CD1c-positive myeloid dendritic cell (primary cell): Measurements from ENCODE around the gene PGAM5.

ENCODE experiments used
- DNase-seq: peaks from one replicate; pipeline ENCODE4 v3.0.0-alpha.2; 2016; ENCODE audit errors: extremely low spot score

PGAM5 gene

DNA sequence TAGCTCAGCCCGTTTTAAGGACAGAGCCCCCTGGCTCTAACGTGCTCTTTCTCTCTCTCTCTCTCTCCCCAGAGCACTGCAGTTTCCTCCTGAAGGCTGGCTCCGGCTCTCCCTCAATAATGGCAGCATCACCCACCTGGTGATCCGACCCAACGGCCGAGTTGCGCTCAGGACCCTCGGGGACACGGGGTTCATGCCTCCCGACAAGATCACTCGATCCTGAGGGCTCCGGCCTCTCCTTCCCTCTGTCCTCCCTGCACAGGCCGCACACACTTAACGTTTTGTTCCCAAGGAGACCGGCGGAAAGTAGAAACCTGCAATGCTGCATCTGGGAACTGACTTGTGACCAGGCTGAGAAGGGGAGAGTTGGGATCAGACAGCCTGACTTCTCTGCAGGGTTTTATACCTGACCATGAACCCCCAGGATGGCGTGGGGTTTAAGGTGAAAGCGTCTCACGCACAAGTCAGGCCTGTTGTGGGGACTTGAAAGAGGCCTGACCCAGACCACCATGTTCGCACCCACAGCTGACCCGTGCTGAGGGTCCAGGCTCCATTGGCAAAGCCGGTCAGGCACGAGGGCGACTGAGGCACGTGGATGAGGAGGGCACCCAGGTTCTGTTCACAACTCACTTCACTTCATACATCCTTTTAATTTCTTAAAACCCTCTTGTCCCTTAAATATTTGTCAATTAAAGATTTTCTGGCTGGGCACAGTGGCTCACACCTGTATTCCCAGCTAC, 10.1 kb downstream of the PGAM5 start:
- no peak for DNase-seq

DNA sequence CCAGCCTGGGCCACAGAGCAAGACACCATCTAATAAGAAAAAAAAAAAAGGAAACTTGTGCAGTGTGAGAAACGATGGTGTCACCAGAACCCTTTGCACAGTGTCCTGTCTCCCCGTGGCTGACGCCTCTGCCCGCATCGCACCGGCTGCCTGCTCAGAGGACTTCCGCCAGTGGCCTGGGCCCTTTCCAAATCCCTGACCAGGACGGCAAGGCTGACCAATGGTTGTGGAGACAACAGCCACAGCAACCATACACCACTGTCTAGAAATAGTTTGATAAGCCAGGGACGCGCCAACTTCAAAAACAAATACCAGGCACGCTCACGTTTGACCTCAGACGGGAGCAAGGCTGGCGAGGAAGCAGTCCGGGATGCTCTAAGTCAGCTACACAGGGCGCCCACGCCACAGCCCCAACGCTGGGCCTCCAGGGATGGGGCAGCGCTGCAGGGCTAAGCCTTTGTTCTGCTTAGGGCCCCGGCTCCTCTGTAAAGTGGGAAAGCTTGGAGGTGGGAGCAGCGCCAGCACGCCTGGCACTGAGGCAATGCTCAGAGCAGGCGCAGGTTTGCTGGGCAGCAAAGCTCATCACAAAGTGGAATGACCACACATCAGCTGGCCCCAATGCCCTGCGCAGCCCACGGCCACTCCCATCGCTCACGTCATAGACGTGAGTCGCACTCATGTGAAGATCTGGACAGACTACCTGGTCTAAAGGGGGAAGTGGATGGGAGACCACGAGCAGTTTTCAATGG, 12.5 kb downstream of the PGAM5 start:
- peak; percentile 14 for DNase-seq

- DNase-seq, result no peak
Measured at GRCh38 chr12:132723764-132724140, 13.1 kb downstream of the PGAM5 start.

- no peak for DNase-seq
Measured at GRCh38 chr12:132724506-132725241, 14.0 kb downstream of the PGAM5 start.

DNA sequence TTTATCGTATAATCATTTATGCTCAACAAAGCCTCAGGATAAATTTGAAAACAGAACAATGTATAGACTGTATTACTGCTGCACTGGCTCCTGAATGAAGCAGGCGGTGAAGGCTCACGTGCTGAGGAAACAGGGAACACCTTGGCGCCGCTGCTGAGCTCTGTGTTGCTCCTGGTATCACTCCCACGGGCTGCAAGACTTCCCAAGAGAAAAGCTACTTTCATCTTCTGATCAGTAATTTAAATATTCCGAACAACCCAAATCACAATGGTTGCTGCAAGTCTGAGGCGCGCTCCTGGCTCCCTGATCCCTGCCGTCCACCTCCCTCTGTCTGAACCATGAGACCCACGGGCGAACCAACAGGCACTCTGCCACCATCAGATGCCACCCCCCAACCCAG, 15.7 kb downstream of the PGAM5 start:
- no peak for DNase-seq

- no peak for DNase-seq
Measured at GRCh38 chr12:132727091-132727794, 16.6 kb downstream of the PGAM5 start.

GRCh38 chr12:132728502-132728901, 17.9 kb downstream of the PGAM5 start:
- DNase-seq, result no peak

GRCh38 chr12:132729541-132730320, 19.1 kb downstream of the PGAM5 start:
- peak; percentile 6 for DNase-seq

- no peak for DNase-seq
Measured at GRCh38 chr12:132730353-132730752, 19.7 kb downstream of the PGAM5 start.

DNA sequence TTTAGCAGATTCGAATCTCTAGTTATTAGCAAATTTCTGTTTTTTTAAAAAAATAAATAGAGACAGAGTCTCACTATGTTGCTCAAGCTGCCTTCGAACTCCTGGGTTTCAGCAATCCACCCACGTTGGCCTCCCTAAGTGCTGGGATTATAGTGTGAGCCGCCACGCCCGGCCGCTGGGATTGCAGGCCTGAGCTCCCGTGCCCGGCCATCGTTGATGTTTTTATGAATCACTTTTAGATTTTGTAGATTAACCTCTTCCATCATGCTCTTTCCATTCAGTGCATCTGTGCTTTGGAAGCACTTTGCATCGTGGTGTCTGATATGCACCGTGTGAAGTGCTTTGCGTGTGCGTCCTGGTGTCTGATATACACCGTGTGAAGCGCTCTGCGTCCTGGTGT, 20.9 kb downstream of the PGAM5 start:
- no peak for DNase-seq

DNA sequence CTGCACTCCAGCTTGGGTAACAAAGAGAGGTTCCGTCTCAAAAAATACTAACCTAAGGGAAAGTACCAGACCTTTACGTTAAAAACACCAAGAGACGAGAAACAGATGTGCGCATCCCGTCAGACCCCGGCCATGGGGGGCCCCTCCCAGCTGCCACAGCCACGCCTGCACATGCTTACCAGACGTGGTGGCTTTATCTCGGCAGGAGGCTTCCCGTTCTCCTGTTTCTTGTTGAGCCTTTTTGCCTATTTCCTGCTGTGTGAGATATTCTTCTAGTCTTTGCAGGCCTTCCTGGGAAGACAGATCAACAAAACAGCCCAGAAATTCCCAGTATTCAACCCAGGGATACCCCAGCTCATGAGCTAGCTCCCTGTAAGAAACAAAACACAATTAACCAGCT, 23.6 kb downstream of the PGAM5 start:
- DNase-seq, result no peak

DNA sequence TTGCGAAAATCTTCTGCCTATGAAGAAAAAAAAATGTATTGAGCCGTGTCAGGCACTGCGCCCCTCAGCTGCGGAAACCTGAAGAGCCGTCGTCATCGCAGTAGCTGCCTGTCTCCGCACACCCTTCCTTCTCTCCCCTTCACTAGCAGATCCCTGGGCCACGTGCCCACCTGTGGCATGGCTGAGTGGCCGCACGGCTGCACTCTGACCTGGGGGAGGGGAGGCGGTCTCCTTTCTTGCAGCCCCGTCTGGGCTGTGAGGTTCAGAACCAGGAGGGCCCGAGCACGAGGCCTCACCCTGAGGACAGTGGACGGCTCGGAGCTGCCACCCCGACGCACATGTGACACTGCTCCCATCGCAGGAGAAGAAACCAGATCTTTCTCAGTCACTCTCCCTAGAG, 24.9 kb downstream of the PGAM5 start:
- DNase-seq, result no peak

GRCh38 chr12:132736378-132736777, 25.7 kb downstream of the PGAM5 start:
- DNase-seq, result no peak

DNA sequence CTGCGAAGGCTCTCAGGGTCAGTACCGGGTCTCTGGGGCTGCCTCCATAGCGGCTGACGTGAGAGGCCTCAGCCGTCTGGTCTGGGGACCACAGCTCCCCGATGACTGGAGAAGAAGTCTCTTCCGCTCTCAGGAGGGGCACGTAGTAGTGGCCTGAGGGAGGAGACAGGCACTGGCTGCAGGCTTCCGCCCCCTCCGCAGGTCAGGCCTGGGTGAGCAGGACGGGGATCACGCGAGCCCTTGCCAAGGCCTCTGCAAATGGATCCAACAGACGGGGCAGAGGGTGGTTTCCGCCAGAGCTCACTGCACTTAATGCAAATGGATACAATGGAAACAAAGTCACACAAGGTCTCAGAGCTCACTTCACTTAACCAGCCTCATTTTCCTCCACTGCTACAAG, 26.3 kb downstream of the PGAM5 start:
- no peak for DNase-seq

DNA sequence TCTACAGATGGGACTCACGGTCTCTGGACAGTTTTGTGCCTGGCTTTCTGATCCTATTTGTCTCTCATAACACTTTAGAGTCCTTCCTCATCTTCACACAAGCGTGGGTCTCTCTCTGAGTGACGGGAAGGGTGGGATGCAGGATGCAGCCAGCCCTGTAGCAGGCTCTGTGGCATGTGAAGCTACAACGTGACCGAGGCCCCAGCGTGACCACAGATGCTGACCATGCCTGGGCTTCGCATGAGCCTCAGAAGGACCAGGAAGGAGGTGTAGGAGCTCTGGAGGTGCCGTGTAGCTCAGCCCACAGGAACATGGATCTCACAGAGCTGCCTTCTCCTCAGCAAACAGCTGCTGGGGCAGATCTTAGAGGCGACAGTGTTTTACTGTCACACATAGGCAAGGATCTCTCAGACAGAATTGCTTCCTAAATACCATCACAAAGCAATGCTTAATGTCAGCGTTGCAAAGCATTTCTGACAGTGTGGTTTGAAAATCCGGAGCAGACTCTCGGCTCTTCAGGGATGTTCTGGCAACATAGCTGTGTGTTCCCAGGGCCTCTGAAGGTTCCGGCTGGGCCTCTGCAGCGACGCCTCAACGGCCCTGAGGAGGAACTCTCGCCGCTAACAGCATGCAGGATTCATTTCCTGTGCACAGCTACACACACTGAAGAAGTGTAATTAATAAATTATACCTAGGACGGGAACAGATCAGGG, 29.1 kb downstream of the PGAM5 start:
- no peak for DNase-seq

GRCh38 chr12:132740313-132740646, 29.6 kb downstream of the PGAM5 start:
- no peak for DNase-seq

GRCh38 chr12:132740652-132741051, 30.0 kb downstream of the PGAM5 start:
- DNase-seq, result no peak

DNA sequence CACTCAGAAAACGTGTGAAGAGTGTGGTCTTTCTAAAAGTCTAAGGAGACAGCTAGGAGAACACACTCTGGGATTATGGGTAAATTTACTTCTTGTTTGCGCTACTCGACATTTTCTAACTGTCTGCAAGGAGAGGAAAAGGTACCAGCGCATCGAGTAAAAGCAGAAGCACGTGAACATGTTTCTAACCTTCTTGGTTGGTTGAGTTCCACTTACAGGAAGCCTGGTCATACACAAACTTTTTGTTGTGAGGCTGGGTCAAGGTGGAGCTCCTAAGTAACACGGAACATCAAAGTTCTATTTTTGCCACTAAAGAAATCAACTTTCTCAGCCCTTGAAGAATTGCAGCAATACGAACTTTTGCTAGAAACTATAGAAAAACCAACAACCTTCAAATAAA, 31.0 kb downstream of the PGAM5 start:
- no peak for DNase-seq

- no peak for DNase-seq
Measured at GRCh38 chr12:132743831-132744230, 33.2 kb downstream of the PGAM5 start.

DNA sequence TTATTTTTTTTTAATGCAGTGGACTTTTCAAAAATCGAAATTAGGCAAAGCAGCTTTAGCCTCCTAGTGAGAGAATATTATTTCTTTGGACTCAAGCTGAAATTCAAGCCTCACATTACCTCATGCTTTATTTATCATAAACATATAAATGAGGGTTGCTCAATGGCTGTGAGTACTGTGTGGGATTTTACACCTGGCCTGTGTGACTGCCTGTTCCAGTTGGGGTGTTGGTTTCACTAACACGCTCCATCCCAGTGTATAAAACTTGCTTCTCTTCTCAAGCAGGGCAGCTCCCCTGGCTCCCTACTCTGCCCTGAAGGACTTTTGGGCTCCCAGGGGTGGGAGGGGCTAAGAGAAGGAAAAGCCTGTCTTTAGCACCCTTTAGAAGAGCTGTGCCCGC, 36.0 kb downstream of the PGAM5 start:
- no peak for DNase-seq

- DNase-seq, result no peak
Measured at GRCh38 chr12:132747395-132747794, 36.8 kb downstream of the PGAM5 start.
